Gastrocnemius medialis (tissue), 4 donors: ENCODE measurements around the gene OR51B4.

Source experiments
- POLR2A ChIP-seq, 2 donors: fragments of 450-650 bp; IDR thresholded peaks; one replicate each; pipeline ENCODE4 v1.6.1; 2017; ENCODE audit warnings: antibody characterized with exemption in 2 of 2, mild to moderate bottlenecking in 2 of 2, moderate library complexity in 2 of 2
- TF ChIP-seq, protein P1 (sequence below), 5 experiments: fragments of 450-650 bp in 3 of 5; fragments of 200-600 bp in 2 of 5; sonication (generic) in 2 of 5; IDR thresholded peaks in 4 of 5; conservative IDR thresholded peaks in 1 of 5; 1 replicate in 4 of 5; 2 replicates in 1 of 5; pipeline ENCODE4 v1.5.1; 2016 to 2019; ENCODE audit warnings: antibody characterized with exemption in 5 of 5, mild to moderate bottlenecking in 3 of 5, moderate library complexity in 3 of 5

DNA sequence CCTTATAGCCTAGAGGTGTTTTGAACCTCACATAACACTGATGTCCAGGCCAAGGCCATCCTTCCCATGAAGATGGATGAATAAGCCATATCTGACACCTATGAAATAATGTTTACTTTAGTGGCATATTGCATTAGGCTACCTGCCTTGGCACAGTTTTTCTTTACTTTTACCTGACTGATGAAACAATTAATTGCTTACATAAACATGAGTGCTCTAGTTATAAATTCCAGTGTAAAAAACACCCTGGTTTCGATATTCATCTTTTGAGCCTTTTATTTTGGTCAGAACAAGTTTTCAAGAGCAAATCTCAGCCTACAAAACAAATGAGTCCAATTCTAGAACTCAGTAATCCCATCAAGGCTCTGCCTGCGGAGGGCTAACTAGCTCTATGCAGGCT is 25.0 kb downstream of the OR51B4 start:
- TF ChIP-seq, protein P1, sequence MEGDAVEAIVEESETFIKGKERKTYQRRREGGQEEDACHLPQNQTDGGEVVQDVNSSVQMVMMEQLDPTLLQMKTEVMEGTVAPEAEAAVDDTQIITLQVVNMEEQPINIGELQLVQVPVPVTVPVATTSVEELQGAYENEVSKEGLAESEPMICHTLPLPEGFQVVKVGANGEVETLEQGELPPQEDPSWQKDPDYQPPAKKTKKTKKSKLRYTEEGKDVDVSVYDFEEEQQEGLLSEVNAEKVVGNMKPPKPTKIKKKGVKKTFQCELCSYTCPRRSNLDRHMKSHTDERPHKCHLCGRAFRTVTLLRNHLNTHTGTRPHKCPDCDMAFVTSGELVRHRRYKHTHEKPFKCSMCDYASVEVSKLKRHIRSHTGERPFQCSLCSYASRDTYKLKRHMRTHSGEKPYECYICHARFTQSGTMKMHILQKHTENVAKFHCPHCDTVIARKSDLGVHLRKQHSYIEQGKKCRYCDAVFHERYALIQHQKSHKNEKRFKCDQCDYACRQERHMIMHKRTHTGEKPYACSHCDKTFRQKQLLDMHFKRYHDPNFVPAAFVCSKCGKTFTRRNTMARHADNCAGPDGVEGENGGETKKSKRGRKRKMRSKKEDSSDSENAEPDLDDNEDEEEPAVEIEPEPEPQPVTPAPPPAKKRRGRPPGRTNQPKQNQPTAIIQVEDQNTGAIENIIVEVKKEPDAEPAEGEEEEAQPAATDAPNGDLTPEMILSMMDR (IDR thresholded peaks at IDR 0.05 in 4 of 5, conservative IDR thresholded peaks at IDR 0.05 in 1 of 5) = no peak
- no peak for TF ChIP-seq POLR2A (IDR thresholded peaks at IDR 0.05)
